GM19452 (cell line): ENCODE measurements around the gene ADA.
A peak's percentile ranks its signal among the peaks of the same experiment; 100 is the strongest.
"Not testable (repeated sequence)": the region's sequence is repeated elsewhere in the genome, so short reads cannot be mapped to it uniquely, and the experiment has no call there.

Source experiments
- ATAC-seq: cut with Tn5 transposase; IDR thresholded peaks from one replicate; pipeline ENCODE4 v1.9.1; 2021; ENCODE audit not compliant: unreplicated experiment

ADA gene

DNA sequence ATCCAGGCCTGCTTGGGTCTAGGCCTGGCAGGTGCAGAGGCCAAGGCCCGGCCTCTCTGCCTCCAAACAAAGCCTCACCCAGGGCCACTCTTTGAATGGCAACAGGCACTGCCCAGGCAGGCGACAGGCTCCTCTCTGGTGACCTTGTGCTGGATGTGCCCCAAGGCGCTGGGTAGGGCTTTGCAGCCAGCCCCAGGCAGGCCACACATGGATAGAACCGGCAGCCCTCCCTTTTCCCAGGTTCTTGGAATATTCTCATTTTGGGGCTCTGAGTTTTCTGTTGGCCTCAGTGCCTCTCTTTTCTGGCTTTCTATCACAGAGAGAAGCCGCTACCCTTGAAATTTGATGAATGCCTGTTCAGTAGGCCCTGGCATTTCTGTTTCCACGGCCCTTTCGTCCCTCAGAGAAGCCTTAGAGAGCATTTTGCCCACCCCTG is 50.2 kb downstream of the ADA start:
- ATAC-seq: no peak

DNA sequence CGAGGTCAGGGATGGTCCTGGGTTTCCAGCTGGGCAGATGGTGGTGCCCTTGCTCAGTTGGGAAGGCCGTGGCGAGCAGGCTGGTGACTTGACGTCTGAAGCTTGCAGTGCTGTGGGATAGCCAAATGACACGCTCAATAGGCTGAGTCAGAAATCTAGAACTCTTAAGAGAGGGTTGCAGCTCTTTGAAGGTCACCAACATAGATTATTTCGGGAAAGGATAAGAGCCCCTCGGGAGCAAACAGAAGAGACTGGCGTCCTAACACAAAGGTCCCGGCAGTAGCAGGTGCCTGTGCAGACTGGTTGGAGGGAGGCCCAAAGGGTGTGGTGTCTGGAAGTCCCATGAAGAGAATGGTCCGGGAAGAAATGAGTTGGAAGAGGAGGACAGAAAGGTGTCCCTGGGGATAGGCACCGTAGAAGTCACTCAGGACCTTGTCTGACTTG is 50.7 kb downstream of the ADA start:
- no peak for ATAC-seq

DNA sequence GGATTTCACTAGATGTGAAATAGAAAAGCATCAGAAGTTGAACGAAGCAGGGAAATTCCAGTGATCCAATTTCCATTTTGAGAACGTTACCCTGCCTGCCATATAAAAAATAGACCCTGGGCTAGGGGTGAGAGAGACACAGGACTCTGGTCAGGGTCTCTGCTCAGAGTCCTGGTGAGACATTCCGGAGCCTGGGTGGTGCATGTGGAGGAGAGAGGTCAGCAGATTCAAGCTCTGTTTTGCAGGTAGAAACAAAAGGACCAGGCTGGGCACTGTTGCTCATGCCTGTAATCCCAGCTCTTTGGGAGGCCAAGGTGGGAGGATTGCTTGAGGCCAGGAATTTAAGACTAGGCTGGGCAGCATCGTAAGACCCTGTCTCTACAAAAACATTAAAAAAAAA is 51.2 kb downstream of the ADA start:
- ATAC-seq: no peak

DNA sequence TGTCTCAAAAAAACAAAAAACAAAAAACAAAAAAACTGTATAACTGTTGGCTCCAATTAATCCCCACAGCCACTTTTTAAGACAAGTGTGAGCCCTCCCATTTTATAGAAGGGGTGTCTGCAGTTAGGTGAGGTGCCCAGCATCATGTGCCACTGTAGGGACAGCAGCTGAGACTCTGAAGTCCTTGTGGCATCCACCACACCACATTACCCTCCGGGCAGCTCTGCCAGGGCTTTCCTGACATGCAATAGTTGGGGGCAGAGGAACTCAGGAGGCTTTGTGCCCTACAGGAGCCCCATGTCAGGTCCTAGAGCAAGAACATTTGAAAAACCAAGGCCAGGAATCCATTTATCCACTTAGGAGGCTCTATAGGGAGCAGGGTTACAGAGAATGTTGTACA is 51.8 kb downstream of the ADA start:
- ATAC-seq: no peak

DNA sequence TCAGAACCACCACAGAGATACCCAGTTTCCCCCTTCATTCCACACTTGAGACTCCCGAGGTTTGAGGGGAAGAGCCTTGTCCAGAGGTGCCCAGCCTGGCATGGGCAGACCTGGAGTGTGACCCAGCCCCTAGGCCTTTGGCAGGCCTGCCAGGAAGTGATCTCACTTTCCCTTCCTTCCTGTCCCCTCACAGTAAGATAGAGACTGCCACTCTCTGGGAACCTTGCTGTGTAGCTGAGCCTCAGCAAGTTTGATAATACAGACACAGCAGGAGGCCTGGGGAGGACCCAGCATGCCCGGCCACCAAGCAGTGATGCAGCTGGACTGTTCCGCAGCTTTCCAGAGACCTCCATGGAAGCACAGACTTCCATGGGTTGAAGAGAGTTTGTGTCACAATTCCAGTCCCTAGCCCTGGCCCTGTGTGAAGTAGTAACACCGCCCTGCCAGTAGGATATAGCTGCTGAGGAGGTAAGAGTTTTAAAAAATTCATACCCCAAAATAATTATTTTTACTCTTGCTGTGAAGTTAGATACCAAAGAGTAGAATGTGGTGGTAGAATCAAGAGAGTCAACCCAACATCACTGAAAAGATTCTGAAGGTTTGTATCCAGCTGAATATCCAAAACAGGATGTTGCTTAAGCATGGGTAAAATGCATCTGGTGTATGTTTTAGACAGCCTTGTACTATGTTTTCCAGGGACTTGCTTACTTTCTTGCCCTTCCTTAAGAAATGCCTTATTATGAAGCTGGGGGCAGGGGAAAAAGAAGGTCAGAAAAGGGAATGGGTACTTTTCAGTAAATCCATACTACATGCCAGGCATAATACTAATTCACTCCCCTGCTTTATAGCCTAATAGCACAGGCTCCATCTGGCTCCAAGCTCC is 52.8 kb downstream of the ADA start:
- peak; percentile 54 for ATAC-seq

DNA sequence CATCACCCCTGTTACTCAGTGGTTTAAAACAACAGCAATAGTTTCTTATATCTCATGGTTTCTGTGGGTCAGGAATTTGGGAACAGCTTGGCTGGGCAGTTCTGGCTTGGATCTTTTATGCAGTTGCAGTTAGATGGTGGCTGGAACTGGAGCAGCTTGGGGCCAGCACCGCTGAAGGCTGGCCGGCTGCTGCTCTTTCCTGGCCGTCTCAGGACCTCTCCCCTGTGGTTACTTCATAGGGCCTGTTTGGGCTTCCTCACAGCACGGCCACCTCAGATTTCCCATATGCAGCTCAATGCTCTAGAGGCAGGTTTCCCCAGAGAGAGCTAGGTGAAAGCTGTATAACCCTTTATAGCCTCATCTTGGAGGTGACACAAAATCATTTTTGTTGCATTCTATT is 53.6 kb downstream of the ADA start:
- no peak for ATAC-seq

DNA sequence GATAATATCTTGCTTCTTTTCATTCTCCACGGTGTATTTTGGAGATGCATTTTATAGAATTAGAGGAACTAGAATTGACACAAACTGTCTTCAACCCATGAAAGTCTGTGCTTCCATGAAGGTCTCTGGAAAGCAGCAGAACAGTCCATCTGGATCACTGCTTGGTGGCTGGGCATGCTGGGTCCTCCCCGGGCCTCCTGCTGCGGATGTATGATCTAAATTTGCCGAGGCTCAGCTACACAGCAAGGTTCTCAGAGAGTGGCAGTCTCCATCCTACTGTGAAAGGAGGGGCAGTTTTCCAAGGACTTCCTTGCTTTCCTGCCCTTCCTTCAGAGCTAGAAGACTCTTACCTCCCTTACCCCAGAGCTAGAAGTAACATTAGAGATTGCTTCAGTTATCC is 54.0 kb downstream of the ADA start:
- ATAC-seq: no peak

DNA sequence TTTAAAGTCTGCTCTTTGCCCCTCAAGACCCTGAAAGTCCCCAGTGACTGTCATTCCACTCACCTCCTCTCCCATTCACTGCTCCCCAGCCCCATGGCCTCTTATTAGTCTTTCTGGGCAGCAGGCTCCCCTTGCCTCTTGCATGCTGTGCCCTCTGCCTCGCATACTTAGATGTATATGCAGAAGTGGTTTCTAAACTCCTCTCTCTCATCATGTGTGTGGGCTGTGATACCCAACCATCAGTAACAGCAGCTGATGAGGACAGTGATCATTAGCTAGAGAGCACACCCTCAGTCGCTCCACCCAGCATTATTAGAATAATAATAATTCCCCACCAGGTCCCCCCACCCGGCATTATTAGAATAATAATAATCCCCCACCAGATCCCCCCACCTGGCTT is 54.6 kb downstream of the ADA start:
- no peak for ATAC-seq

DNA sequence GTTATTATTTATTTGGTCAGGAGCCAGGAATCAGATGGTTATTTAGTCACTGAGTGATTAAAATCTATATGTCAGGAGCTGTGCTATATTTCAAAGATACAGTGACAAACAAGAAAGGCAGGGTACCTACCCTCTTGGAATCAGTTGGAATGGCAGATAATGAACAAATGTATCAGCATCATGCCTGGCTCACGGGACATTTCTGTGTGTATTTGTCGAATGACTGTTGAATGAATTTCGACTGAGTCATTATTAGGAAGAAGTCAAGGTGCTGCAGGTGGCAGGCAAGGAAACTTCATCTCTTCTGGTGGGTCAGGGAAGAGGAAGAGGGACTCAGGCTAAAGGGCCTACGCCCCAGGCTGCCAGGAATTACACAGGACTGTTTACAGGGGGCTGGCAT is 55.5 kb downstream of the ADA start:
- ATAC-seq: no peak

DNA sequence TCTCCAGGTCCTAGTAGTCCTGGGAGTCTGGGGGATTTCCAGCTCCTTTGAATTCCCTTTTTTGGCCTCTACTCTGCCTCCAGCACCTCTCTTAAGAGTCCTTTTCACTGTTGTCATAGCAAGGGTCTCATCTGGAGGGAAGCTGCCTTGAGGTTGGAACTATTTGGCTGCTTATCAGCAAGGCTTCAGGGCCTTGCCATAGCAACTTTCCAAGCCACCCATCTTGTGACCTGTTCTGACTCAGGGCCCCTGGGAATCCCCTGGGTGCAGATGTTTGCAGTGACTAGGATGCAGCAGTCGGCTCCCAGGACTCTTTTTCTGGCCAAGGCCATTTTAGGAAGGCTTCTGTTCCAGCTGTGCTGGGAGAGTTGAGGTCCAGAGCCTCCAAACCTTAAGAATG is 56.8 kb downstream of the ADA start:
- ATAC-seq: no peak

DNA sequence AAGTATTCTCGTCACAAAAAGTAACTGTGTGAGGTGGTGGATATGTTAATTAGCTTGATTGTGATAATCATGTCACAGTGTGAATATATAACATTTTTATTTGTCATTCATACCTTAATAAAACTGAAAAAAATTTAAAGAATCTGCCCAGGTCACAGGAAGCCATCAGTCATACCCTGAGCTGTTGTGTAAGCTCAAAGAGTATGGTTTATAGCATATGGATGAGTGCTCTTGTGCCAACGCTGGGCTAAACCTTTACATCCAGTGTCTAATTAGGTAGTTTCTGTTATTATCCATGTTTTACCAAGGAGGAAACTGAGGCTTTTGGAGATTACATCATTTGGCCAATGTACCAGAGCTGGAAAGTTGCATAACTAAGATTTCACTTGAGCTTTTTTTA is 57.7 kb downstream of the ADA start:
- ATAC-seq: no peak

DNA sequence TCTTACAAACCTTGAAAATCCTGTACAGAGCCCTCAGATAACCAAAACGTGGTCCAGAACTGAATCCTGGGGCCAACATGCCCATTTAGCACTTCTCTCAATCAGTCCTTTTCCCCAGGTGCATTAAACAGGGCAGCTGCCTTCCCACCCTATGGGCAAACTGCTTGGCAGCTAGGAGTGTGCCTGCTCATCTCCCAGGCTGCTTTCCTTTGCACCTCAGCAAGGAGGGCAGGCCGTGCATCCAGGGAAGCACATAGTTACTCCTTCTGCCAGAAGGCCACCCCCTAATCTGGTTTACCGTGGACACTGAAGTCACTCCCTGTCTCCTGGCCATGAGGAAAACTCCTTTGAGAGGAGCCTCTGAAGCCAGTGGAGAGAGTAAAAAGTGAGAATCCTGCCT is 59.1 kb downstream of the ADA start:
- no peak for ATAC-seq

DNA sequence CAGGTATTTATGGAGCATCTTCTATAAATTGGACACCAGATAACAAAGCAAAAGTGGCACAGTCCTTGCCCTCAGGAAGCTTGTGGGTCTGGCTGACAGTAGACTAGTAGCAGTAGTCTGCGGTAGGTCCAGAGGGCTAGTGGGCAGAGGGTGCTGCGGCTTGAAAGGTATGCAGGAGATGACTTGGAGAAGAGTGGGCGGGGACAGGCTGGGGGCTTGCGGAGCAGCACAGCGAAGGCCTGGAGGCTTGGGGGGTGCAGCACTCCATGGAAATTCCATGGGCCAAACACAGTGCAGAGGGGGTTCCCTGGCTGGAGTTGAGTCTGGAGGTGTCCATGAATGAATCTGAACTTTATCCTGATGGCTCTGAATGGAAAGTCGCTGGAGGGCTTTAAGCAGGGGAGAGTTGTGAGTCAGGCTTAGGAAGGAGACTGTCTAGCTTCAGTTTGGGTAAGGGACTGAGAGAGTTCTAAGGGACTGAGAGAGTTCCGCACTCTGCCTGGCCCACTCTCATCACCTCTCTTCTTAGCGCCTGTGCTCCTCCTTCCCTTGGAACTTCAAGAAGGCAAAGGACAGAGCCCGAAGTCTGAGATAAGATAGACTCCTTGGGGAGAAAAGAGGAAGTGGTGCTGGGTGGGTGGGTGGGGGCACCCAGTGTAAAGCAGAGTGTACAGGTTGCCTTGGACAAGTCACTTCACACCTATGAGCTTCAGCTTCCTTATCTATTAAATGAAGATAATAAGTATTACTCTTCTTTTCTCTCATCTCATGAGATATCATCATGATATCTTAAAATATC is 60.3 kb downstream of the ADA start:
- no peak for ATAC-seq

DNA sequence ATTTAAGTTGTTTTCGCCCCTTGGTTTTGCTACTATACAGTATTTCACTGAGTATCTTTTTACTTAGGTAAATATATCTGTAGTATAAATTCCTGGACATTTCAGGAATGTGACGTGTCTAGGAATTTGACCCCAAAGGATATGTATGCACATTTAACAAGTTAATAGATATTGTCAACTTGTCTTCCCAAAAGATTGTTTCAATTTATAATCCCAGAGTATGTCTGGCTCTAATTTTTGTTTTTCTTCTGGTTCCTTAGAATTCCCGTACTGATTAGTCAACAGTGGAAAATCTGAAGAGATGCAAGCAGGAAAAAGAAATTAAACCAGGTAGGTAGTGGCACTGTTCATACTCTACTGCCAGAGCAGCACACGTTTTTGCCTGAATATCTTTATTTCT is 62.0 kb downstream of the ADA start:
- ATAC-seq: no peak

DNA sequence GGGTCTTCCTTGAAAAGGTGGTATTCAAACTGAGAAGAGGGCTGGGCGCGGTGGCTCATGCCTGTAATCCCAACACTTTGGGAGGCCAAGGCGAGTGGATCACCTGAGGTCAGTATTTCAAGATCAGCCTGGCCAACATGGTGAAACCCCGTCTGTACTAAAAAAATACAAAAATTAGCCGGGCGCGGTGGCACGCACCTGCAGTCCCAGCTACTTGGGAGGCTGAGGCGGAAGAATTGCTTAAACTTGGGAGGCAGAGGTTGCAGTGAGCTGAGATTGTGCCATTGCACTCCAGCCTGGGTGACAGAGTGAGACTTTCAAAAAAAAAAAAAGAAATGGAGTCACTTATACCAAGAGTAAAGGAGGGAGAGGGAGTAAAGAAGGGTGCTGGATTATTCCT is 63.2 kb downstream of the ADA start:
- ATAC-seq: not testable (repeated sequence)

DNA sequence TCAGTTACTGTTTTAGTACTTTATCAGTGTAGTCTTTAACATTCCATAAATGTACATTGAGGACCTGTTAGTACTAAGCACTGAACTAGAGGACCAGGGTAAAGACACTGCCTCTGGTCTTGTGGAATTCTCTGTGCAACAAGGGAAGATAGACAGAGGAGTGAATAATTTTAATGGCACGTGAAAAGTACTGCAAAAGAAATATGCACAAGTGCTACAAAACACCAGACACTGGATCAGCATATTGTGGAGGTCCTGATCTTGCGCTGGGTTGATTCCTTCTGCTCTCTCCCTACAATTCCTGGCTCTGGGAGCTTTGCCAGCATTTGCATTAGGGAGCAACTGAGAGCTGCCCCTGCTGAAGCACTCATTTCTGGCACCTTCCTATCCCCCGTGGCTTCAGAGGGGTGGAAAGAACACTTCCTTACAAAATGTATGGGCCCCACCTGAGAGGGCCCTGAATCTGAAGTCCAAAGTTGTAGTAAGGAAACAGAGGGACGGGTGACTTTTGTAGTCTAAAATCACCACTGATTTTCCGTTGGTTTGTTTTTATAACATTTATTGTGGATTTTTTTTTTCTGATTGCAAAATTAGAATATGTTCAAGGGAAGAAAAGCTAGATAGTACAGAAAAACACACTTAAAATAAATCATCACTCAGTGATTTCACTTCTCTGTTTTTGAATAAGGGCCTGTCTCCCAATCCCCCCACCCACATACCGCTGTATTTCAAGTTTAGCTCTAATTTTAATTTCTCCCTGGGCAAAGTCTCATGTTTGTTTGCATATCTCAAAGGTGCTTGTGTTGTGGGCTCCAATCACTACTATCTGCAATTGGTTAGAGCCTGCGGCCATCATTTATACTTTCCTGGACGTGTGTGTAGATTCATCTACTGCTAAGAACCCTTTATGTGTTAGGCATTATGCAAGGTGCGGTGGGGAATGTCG is 64.2 kb downstream of the ADA start:
- no peak for ATAC-seq

DNA sequence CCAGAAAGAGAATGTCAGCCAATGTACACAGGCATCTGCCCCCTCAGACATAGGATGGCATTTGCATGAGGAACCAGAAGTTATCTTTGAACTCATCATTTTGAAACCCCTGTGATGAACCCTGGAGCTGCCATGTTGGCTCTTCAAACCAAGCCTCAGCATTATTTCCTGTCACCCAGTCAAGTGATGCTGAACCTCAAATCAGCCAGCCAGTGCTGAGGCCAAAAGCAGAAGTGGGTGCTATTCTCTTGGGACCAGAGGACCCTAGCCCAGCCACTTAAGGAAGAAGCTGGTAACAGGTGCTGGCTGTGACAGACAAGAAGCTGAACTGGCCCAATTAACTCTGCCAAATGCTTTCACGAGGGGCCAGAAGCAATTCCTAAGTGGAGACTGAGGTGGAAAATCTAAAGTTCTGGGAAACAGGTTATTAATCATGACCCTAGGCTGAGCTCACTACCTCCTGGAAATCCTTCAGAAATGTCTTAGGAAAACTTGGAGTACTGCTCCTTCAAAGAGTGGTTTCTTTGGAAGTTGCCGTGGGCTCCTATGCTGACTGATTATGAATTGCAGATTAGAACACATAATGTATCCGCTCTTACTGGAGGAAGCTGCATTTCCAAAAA is 65.1 kb downstream of the ADA start:
- peak; percentile 71 for ATAC-seq

DNA sequence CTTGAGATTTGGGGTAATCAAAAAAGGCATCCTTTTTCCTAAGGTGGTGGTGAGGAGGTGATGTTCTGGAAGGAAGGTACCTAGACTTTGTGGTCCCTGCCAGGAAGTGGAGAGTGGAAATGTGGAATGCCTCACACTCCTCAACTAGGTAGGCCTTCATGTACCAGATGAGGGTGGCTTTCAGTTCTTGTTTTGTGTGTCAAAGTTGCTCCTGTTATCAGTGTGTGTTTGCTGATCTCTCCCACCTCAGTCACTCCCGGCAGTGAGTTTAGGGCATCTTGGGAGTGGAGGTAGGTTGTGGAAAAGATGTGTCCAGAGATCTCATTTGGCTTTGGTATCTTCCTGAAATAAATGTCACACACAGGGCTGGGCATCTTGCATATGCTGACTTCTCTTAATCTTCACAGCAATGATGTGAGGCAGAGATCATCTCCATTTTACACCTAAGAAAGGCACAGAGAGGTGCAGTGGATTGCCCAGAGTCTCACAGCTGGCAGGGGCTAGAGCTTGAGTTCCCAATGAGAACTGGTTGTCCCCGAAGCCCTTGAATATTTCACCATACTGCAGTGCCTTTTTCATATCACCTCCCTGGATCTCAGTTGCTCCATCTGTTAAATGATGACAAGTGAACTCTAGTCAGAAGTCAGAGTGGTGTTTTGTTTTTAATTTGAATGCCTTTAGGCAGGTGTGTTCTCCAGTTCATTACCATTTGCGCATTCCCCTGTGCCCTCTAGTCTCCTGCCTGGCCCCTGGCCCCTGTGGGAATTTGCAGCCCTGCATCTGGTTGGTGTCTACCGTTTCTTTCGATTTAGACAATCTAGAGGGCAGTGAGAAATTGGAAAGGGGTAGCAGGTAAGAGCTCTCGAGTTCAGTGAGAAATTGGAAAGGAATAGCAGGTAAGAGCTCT is 66.2 kb downstream of the ADA start:
- no peak for ATAC-seq

DNA sequence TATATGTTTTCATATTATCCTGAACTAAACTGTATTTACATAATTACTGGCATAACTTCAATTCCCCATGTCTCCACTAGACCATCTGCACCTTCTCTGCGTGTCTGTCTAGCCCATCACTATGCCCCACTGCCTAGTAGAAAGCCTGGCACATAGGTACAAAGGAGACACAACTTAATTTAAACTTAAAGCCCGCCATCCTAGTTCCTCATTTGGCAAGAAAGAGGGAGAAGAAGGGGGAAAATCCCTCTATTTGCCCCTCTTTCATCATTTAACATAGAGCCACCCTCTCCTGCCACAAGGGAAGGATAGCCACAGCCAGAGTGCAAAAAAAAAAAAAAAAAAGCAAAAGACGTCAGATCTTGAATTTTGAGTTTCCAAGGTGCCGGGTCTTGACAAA is 67.3 kb downstream of the ADA start:
- ATAC-seq: no peak

DNA sequence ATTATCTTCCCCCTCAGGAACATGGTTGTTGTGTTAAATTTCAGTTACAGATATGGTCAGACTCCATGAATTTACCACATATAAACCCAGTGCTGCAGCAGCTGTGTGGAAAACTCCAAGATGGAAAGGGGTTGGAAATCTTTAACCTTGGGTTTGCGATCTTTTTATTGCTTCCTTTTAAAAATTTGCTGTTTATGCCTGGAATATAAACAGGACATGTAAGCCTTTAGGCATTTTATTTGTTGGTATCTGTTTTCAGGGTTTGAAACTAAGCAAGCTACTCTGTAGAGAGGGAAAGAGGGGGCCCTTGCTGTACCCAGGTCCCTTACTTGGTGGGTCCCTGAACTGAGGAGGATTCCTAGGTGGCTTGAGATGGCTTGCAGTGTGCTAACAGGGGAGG is 68.3 kb downstream of the ADA start:
- ATAC-seq: no peak
